Loucy (cell line): Measurements from ENCODE around the gene SHISA6.

ENCODE experiments used
- CTCF ChIP-seq: fragments of 200-600 bp; sonication (generic); conservative IDR thresholded peaks from 2 replicates; pipeline ENCODE4 v1.5.1; 2014; ENCODE audit warnings: mild to moderate bottlenecking, antibody characterized with exemption, low read length
- EZH2phosphoT487 ChIP-seq: fragments of 200-600 bp; IDR thresholded peaks from 2 replicates; pipeline ENCODE4 v1.6.1; 2018; ENCODE audit warnings: antibody characterized with exemption, mild to moderate bottlenecking, moderate library complexity, borderline replicate concordance

- TF ChIP-seq EZH2phosphoT487: no peak
- no peak for TF ChIP-seq CTCF
Observed at GRCh38 chr17:11589716-11590115, 348.7 kb downstream of the SHISA6 start.
